Stimulated activated CD8-positive, alpha-beta memory T cell treated with anti-CD3 and anti-CD28 coated beads, Interleukin-15, amount 100 ng/mL, for 48 hours (primary cell): ENCODE results near the gene SHANK1.

Experiments
- DNase-seq, 2 donors: peaks; one replicate each; pipeline ENCODE4 v3.0.0-alpha.2; 2020; ENCODE audit warnings: low read depth in 2 of 2

The SHANK1 gene

DNA sequence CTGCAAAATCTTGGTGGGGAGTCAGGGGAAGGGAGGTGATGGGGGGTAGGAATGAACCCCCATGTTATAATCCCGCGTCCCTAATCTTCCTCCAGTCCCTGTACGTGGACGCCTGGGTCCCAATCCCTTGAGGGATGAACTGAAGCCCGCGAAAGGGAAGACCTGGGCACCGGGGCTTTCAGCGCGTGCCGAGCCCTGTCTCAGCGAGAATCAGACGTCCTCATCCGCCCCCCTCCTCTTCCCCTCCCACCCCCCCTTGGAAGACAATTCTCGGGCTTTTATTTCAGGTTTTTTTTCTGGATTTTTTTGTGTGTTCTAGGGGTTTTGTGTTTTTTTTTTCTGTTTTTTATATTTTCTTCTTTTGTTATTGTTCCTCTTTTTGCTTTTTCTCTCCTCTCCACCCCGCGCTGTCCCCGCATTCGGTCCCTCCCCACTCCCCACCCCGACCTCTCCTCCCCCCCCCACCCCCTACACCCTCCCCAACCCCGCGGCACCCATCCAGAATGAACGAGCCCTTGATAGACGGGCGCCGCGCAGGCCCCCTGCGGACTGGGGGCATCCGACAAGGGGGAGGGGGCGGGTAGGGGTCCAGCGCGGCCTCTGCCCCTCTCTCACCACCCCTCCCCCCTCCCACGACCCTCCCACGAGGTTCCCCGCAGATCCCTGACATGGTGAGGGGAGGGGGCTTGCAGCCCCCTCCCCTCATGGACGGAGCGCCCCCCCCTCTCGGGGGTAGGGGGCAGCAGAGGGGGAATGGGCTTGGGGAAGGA is 60.1 kb downstream of the SHANK1 start:
- DNase-seq: no peak

- peak; percentile 72 to 78 for DNase-seq
Observed at GRCh38 chr19:50658441-50659317, 60.9 kb downstream of the SHANK1 start.

GRCh38 chr19:50657712-50658440 is 61.7 kb downstream of the SHANK1 start:
- peak; percentile 86 to 93 for DNase-seq

GRCh38 chr19:50657222-50657669 is 62.4 kb downstream of the SHANK1 start:
- no peak for DNase-seq

GRCh38 chr19:50654882-50655281 is 64.7 kb downstream of the SHANK1 start:
- no peak for DNase-seq

DNA sequence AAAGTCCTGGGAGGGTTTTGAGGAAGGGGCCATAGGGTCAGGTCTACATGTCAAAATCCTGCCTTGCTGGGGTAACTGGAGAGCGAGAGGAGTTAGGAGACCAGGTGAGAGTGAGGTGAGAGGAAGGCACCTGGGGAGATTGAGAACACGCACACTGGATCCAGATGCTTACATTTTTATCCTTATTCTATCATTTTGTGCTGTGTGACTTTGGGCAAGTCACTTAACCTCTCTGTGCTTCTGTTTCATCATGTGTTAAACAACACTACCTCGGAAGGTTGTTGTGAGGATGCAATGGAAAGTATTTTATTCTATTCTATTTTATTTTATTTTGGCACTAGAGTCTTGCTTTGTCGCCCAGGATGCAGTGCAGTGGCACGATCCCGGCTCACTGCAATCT is 66.9 kb downstream of the SHANK1 start:
- DNase-seq: no peak

DNA sequence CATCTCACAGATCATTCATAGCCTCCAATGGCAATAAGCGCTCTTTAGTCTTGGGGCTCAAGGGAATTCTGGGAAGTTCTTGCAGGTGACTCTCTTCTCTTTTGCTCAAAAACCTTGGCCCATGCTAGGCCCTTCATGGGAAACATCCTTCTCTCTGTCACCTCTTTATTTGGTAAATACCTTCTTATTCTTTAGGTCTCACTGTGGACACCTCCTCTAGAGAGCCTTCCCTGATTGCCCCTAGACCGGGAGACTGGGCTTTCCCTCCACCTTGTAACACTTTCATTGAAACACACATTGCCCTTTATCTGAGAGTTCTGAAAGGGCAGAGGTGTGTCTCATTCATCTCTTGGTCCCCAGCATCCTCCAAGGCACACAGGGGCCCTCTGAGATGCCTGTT is 68.4 kb downstream of the SHANK1 start:
- no peak for DNase-seq

DNA sequence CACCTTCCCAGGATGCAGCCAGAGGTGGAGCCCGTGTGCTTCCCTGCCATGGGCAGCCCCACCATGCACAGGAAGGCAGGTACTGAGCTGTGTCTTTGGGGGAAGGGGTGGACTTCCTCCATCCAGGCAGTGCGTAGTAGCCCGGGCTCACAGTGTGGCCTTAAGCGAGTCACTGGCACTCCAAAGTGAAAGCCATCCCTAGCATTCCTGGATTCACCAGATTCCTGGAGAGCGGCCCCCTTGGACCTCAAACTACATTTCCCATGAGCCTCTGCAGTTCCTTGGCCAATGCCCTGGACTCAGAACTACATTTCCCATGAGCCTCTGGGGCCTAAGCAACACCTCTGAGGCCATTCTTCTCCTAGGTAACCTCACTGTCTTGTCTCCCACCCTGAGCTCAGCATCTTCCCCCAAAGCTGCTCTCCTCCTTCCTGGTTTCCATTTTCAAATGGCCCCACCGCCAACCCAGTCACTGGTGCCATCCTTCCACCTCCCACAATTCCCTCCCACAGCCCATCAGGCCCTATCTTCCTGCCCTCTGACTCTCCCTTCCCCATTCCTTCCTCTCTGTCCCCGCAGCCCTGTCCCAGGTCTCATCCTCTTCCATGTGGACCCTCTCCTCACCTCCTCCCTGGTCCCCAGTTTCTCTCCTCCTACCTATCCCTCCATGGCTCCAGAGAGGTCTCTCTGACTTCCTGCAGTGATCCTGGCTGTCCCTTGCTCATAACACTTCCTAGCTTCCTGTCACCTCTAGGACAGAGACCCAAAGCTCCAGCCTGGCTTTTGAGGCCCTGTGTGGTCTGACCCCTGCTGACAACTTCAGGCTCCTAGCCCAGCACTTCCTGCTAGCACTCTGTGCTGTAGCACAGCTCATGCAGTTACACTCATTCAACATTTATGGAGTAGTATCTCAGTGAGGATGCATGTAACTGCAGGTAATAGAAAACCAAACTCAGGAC is 69.9 kb downstream of the SHANK1 start, which contains the start of gene C19orf81:
TSS of gene C19orf81 (plus strand) at position 13 of the 959 bp plus-strand sequence. CDS start at position 13, 0 bp downstream.
- no peak for DNase-seq

DNA sequence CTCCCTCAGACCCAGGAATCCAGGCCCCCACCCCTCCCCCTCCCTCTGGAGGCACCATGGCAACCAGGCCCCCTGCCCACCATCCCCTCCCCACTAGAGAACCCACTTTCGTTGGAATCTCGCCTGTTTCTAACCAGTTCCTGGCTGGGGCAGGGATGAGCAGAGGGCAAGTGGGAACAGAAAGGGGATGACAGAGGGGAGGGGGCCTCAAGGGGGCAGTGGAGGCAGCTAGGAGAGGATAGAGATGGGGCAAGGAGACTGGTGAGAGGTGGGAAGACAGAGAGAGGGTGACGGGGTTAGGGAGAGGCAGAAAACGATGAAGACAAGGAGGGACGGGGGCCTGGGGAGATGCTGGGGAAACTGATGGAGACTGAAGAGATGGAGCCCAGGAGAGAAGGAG is 70.9 kb downstream of the SHANK1 start:
- no peak for DNase-seq

DNA sequence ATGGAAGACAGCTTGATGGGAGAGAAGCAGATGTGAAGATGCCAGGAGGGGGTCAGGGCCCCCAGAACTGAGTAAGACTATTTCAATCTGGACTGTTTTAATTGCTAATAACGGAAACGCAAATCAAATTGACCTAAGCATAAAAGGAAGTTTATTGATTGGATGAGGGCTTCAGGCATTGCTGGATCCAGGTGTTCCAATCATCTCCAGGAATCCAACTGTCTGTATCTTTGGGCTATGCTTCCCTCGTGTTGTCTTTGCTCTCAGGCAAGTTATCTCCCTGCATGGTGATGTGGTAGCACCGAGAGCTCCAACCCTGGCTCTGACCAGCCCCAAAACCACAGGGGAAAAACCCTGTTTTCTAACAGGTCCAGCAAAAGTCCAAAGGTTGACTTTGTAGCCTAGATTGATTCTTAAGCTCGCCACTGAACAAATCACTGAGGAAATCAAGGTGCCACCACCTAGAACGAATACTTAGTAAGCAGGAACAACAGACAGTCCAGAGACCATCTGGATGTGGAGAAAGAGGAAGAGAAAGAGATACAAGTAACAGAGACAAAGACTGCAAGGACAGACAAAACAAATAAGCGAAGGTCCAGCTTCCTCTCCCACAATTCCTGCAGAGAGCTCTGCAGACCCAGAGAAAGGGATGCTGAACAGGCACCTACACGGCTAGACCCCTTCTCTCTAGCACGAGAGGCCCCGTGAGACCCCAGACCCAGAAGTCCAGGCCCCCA is 71.6 kb downstream of the SHANK1 start:
- no peak for DNase-seq

- DNase-seq: no peak
Observed at GRCh38 chr19:50646074-50646807, 73.4 kb downstream of the SHANK1 start.

GRCh38 chr19:50645107-50645506 is 74.5 kb downstream of the SHANK1 start:
- no peak for DNase-seq

- DNase-seq: no peak
Observed at GRCh38 chr19:50644315-50644915, 75.2 kb downstream of the SHANK1 start.

- DNase-seq: no peak
Observed at GRCh38 chr19:50640368-50640767, 79.2 kb downstream of the SHANK1 start.

DNA sequence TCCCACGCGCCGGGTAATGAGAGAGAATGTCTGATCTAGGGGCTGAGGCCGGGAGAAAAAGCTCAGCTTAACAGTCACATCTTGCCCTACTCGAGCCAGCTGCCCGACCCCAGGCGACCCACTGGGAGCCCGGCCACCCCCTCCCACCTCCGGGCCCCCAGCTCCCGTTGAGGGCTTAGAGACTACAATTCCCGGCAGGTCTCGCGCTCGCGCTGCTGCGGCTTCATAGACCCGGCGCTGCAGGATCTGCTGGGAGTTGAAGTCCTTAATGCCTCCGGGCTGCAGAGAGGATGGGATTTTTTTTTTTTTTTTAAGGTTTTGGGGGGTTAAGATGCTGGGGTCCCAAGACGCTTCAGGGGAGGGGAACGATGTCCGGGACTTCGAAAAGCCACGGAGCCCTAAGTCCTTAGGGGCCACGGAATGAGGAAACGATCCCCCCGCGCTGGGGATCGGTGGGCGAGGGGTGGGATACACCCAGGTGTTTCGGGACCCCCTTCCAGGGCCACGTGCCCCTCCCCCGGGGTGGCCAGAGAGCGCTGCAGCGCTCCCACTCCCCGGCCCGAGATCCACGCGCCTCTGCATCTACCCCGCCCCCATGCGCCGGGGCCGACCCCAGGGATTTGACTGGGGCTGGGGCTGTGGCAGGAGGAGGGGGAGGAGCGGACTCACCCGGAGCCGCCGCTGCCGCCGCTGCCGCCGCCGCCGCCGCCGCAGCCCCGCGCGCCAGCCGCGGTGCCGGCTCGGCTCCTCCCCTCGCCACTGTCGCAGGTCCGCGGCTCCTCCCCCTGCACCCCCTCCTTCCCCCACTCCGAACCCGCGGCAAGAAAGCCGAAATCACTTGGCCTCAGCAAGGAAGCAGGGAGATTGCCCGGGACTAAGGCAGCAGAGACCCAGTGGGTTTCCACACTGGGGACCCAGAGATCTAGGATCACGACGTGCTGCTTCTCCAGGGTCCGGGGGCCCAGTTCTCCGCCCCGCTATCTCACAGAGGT is 80.2 kb downstream of the SHANK1 start, which contains the start of gene SYT3:
TSS of gene SYT3 (minus strand) at position 761 of the 992 bp plus-strand sequence. CDS start 2,470 bp downstream, outside the sequence.
- peak in 1 of 2 donors; percentile 13 for DNase-seq

- no peak for DNase-seq
Observed at GRCh38 chr19:50638600-50638999, 81.0 kb downstream of the SHANK1 start.

- DNase-seq: no peak
Observed at GRCh38 chr19:50636317-50637085, 83.1 kb downstream of the SHANK1 start.
